Ovary (tissue), 3 donors: ENCODE measurements around the gene ATP5PB.

ENCODE experiments used
- CTCF ChIP-seq, 3 donors: fragments of 450-650 bp in 2 of 3; fragments of 200-600 bp in 1 of 3; IDR thresholded peaks; one replicate each; pipeline versions ENCODE4 v1.5.1 to v1.8.0; 2016 to 2022; ENCODE audit warnings: antibody characterized with exemption in 3 of 3, mild to moderate bottlenecking in 1 of 3
- EP300 ChIP-seq: sonication (generic); formaldehyde crosslinking; IDR thresholded peaks from one replicate; pipeline ENCODE4 v1.6.1; 2017; ENCODE audit warnings: antibody characterized with exemption
- POLR2A ChIP-seq: fragments of 450-650 bp; IDR thresholded peaks from one replicate; pipeline ENCODE4 v1.6.1; 2017; ENCODE audit warnings: antibody characterized with exemption, mild to moderate bottlenecking, moderate library complexity
- donor health status: DM: no; HTN: no; CAD: no.

GRCh38 chr1:111450185-111450584 lies 921 bp downstream of the ATP5PB start:
- TF ChIP-seq POLR2A (no peak), CTCF (IDR thresholded peaks at IDR 0.05) (no peak), EP300 (no peak)
